ENCODE data around the gene ZNF611. TPM values are rescaled to one million over a fixed set of nuclear protein-coding genes. Genes with fewer than 3 reads are reported as not detected.
A peak's percentile ranks its signal among the peaks of the same experiment; 100 is the strongest.
"Not testable (repeated sequence)": the region's sequence is repeated elsewhere in the genome, so short reads cannot be mapped to it uniquely, and the experiment has no call there.

The ZNF611 gene
- total RNA-seq, 1 donor from 2014 or later: 16.1 TPM

GRCh38 chr19:52694921-52695320 is 39.9 kb downstream of the ZNF611 start:
- H3K27me3 Mint-ChIP-seq (ENCODE audit: unreplicated experiment): no peaks in the 10 kb centered on the region
- H3K9me3 Mint-ChIP-seq (ENCODE audit: unreplicated experiment): peaks cover 5% of the 10 kb centered on the region
- no peak for DNase-seq (ENCODE audit: extremely low spot score, unreplicated experiment)
- peaks cover 12% of the 10 kb centered on the region for H3K4me1 Mint-ChIP-seq (ENCODE audit: unreplicated experiment)
- no peak for TF ChIP-seq CTCF (IDR thresholded peaks at IDR 0.05)
- H3K27ac Mint-ChIP-seq (ENCODE audit: unreplicated experiment): no peak overlapping the region
- H3K36me3 Mint-ChIP-seq (ENCODE audit: unreplicated experiment): peaks cover 2% of the 10 kb centered on the region
- H3K4me3 Mint-ChIP-seq (ENCODE audit: unreplicated experiment): no peak overlapping the region

GRCh38 chr19:52694281-52694680 is 40.6 kb downstream of the ZNF611 start:
- not testable (repeated sequence) for H3K27ac Mint-ChIP-seq (ENCODE audit: unreplicated experiment); H3K9me3 Mint-ChIP-seq (ENCODE audit: unreplicated experiment); H3K4me3 Mint-ChIP-seq (ENCODE audit: unreplicated experiment); H3K36me3 Mint-ChIP-seq (ENCODE audit: unreplicated experiment); H3K27me3 Mint-ChIP-seq (ENCODE audit: unreplicated experiment); DNase-seq (ENCODE audit: extremely low spot score, unreplicated experiment)
- peaks cover 16% of the 10 kb centered on the region for H3K4me1 Mint-ChIP-seq (ENCODE audit: unreplicated experiment)

GRCh38 chr19:52692431-52693008 is 42.3 kb downstream of the ZNF611 start:
- peaks cover 29% of the 10 kb centered on the region for H3K4me1 Mint-ChIP-seq (ENCODE audit: unreplicated experiment)
- peaks cover 5% of the 10 kb centered on the region for H3K9me3 Mint-ChIP-seq (ENCODE audit: unreplicated experiment)
- no peak for TF ChIP-seq CTCF (IDR thresholded peaks at IDR 0.05)
- no peaks in the 10 kb centered on the region for H3K27me3 Mint-ChIP-seq (ENCODE audit: unreplicated experiment)
- no peak for DNase-seq (ENCODE audit: extremely low spot score, unreplicated experiment)
- H3K36me3 Mint-ChIP-seq (ENCODE audit: unreplicated experiment): no peaks in the 10 kb centered on the region
- H3K4me3 Mint-ChIP-seq (ENCODE audit: unreplicated experiment): no peak overlapping the region
- no peak overlapping the region for H3K27ac Mint-ChIP-seq (ENCODE audit: unreplicated experiment)

- Mint-ChIP-seq H3K9me3 (ENCODE audit: unreplicated experiment) (peaks cover 5% of the 10 kb centered on the region), H3K36me3 (ENCODE audit: unreplicated experiment) (no peaks in the 10 kb centered on the region), H3K4me1 (ENCODE audit: unreplicated experiment) (peaks cover 29% of the 10 kb centered on the region), H3K4me3 (ENCODE audit: unreplicated experiment) (peak overlapping the region; percentile 93), H3K27ac (ENCODE audit: unreplicated experiment) (peak overlapping the region; percentile 97), H3K27me3 (ENCODE audit: unreplicated experiment) (no peaks in the 10 kb centered on the region)
- TF ChIP-seq CTCF (IDR thresholded peaks at IDR 0.05): no peak
- no peak for DNase-seq (ENCODE audit: extremely low spot score, unreplicated experiment)
These were observed 43.1 kb downstream of the ZNF611 start for GRCh38 chr19:52691737-52692136.

- no peaks in the 10 kb centered on the region for H3K27me3 Mint-ChIP-seq (ENCODE audit: unreplicated experiment)
- no peak for TF ChIP-seq CTCF (IDR thresholded peaks at IDR 0.05)
These were observed 43.6 kb downstream of the ZNF611 start for GRCh38 chr19:52691215-52691610.

More at GRCh38 chr19:52691215-52691610, 43.6 kb downstream of the ZNF611 start:
- H3K36me3 Mint-ChIP-seq (ENCODE audit: unreplicated experiment): no peaks in the 10 kb centered on the region
- peaks cover 5% of the 10 kb centered on the region for H3K9me3 Mint-ChIP-seq (ENCODE audit: unreplicated experiment)
- no peak for DNase-seq (ENCODE audit: extremely low spot score, unreplicated experiment)
- peak overlapping the region; percentile 93 for H3K4me3 Mint-ChIP-seq (ENCODE audit: unreplicated experiment)
- H3K27ac Mint-ChIP-seq (ENCODE audit: unreplicated experiment): peak overlapping the region; percentile 97
- peaks cover 29% of the 10 kb centered on the region for H3K4me1 Mint-ChIP-seq (ENCODE audit: unreplicated experiment)
